IMR-90 (cell line): Measurements from ENCODE around the gene CHMP4A.

Experiments
- CEBPB ChIP-seq: IDR thresholded peaks from 2 replicates; pipeline ENCODE4 v1.6.1; 2012; ENCODE audit warnings: low read depth, low read length, improper control_type of control experiment
- CTCF ChIP-seq: conservative IDR thresholded peaks from 2 replicates; pipeline ENCODE4 v1.5.1; 2012; ENCODE audit warnings: mild to moderate bottlenecking, low read depth, low read length, improper control_type of control experiment
- ELK1 ChIP-seq: fragments of 150-350 bp; IDR thresholded peaks from 2 replicates; pipeline ENCODE4 v1.6.1; 2016; ENCODE audit warnings: low read depth, mild to moderate bottlenecking, low read length, moderate library complexity, borderline replicate concordance
- FOS ChIP-seq: fragments of 150-350 bp; IDR thresholded peaks from 2 replicates; pipeline ENCODE4 v1.6.1; 2016; ENCODE audit warnings: low read depth, low read length
- MAZ ChIP-seq: IDR thresholded peaks from 2 replicates; pipeline ENCODE4 v1.6.1; 2012; ENCODE audit warnings: low read depth, mild to moderate bottlenecking, low read length, improper control_type of control experiment, moderate library complexity, borderline replicate concordance
- NFE2L2 ChIP-seq: fragments of 150-350 bp; IDR thresholded peaks from 2 replicates; pipeline ENCODE4 v1.6.1; 2016; ENCODE audit warnings: low read depth, mild to moderate bottlenecking, low read length
- POLR2A ChIP-seq: IDR thresholded peaks from 2 replicates; pipeline ENCODE4 v1.6.1; 2012; ENCODE audit warnings: mild to moderate bottlenecking, low read depth, low read length
- RAD21 ChIP-seq: IDR thresholded peaks from 2 replicates; pipeline ENCODE4 v1.6.1; 2012; ENCODE audit warnings: low read length, improper control_type of control experiment

- TF ChIP-seq MAZ (no peak), CTCF (0 out of 2 replicates have a peak, but pooled peaks have one; percentile 15), POLR2A (no peak), RAD21 (no peak), NFE2L2 (no peak), CEBPB (no peak), FOS (no peak), ELK1 (no peak)
Observed at GRCh38 chr14:24251880-24252288, 38.6 kb upstream of the CHMP4A start.
